GM13977 (cell line): Measurements from ENCODE around the gene TMPRSS12.
"Not testable (repeated sequence)": the region's sequence is repeated elsewhere in the genome, so short reads cannot be mapped to it uniquely, and the experiment has no call there.

Source experiments
- DNase-seq: peaks from one replicate; pipeline ENCODE4 v3.0.0; 2012; ENCODE audit warnings: low spot score
- CTCF ChIP-seq: IDR thresholded peaks from 2 replicates; pipeline ENCODE4 v1.5.1; 2012; ENCODE audit warnings: mild to moderate bottlenecking, control low read depth; ENCODE audit not compliant: insufficient read depth; ENCODE audit errors: extremely low read depth, missing control alignments
- in situ Hi-C: fragments of 300-500 bp; cut with MboI; formaldehyde crosslinking; loops from one replicate; pipeline ENCODE4 v1.12.0; 2022; ENCODE audit warnings: low sequenced_read_pairs, low pct_unique_long_range_greater_than_20kb, mixed read lengths, inconsistent platforms; ENCODE audit not compliant: unreplicated experiment

TMPRSS12 gene, protein sequence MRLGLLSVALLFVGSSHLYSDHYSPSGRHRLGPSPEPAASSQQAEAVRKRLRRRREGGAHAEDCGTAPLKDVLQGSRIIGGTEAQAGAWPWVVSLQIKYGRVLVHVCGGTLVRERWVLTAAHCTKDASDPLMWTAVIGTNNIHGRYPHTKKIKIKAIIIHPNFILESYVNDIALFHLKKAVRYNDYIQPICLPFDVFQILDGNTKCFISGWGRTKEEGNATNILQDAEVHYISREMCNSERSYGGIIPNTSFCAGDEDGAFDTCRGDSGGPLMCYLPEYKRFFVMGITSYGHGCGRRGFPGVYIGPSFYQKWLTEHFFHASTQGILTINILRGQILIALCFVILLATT

DNA sequence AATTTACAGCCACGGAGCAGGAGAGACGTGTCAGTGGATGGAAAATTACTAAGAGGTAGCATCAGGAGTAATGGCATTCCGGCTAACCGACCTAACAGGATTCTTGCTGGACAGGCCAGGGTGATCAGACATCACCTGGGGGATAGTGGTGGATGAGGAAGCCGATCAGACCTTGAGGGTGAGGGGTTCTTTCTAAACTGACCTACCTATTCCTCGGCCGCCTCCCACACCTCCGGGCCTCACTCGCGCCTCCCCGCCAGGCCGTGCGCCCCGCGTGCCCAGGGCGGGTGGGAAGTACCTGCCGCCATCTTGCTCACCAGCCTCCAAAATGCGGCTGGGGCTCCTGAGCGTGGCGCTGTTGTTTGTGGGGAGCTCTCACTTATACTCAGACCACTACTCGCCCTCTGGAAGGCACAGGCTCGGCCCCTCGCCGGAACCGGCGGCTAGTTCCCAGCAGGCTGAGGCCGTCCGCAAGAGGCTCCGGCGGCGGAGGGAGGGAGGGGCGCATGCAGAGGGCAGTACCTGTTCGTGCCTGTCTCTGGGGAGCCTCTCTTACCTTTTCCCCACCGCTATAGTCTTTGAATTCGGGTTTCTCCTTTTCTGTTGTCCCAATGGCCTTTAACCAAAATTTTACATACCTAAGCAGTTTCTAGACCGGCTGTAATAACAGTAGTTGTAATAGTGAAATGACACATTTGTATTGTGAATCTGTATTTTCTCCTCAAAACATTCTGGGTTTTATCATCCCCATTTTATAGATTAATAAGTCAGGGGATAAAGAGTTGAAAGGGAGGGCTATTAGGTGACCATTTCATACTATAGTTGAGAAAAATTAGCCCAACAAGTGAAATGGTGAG, at the start of gene TMPRSS12:
TSS of gene TMPRSS12 (plus strand) at position 290 of the 857 bp plus-strand sequence. CDS start at position 329, 39 bp downstream.
- TF ChIP-seq CTCF: no peak
- DNase-seq: no peak

DNA sequence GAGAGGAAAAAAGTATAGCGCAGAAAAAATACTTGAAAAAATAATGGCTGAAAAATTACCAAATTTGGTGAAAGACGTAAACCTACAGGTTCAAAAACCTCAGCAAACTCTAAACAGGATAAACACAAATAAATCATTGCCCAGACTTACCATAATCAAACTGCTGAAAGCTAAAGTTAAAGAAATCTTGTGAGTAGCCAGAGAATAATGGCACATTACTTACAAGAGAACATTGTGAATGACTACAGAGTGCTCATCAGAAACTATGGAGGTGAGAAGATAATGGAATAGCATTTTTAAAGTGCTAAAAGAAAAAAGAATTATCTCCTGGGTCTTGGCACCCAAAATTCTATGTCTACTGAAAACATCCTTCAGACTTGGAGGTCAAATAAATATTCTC, 42.8 kb upstream of the TMPRSS12 start:
- TF ChIP-seq CTCF: no peak
- DNase-seq: no peak
- in situ Hi-C loops: loop anchor here (25.0 kb wide), 1 partner anchor 537 kb away; the partner anchor contains the start of gene CELA1

More for the DNA sequence above, at the start of gene TMPRSS12:
- in situ Hi-C loops: no loop called here

DNA sequence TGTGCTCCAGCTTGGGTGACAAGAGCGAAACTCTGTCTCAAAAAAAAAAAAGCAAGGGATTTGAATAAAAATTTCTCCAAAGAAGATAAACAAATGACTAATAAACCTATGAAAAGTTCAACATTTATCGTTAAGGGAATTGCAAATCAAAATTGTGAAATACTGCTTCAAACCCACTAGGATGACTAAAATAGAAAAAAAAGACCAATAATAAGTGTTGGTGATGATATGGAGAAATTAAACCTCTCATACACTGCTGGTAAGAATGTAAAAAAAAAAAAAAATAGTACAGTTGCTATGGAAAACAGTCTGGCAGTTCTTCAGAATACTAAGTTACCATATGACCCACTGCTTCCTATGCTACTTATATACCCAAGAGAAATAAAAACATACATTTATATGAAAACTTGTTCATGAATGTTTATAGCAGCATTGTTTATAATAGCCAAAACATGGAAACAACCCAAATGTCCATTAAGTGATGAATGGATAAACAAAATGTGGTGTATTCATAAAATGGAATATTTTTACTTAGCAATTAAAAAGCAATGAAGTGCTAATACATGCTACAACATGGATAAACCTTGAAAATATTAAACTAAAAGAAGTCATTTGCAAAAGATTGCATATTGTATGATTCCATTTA, 39.4 kb upstream of the TMPRSS12 start:
- TF ChIP-seq CTCF: no peak
- in situ Hi-C loops: loop anchor here (25.0 kb wide), 1 partner anchor 534 kb away; the partner anchor contains the start of gene CELA1
- no peak for DNase-seq

- DNase-seq: no peak
- in situ Hi-C loops: loop anchor here (25.0 kb wide), 1 partner anchor 531 kb away; the partner anchor contains the start of gene CELA1
- TF ChIP-seq CTCF: no peak
Measured at GRCh38 chr12:50806176-50806575, 36.5 kb upstream of the TMPRSS12 start.

- in situ Hi-C loops: loop anchor here (25.0 kb wide), 1 partner anchor 528 kb away; the partner anchor contains the start of gene CELA1
- DNase-seq: not testable (repeated sequence)
Measured at GRCh38 chr12:50809131-50809530, 33.6 kb upstream of the TMPRSS12 start.

- DNase-seq: not testable (repeated sequence)
- in situ Hi-C loops: loop anchor here (25.0 kb wide), 1 partner anchor 522 kb away; the partner anchor contains the start of gene CELA1
Measured at GRCh38 chr12:50814921-50815320, 27.8 kb upstream of the TMPRSS12 start.

DNA sequence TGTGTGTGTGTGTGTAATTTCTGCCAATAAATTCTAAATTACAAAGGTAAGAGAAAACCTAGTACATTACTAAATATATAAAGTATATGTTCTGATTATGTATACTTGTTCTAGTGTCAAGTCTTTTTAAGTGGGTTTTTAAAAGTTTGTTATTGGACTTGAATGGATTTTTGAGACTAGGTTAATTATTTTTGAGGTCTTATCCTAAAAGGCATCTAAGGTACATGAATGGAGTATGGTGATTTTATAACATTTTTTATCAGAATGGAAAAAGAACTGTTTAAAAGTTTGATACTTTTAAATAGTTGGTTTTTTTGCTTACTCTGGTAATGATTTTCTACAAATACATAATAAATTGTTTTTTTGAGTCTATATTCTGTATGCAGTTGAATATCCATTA, 22.5 kb upstream of the TMPRSS12 start:
- in situ Hi-C loops: loop anchor here (10.0 to 25.0 kb wide), 2 partner anchors 165 to 517 kb away; partner anchors contain the start of gene CELA1

More for the DNA sequence above, 22.5 kb upstream of the TMPRSS12 start:
- TF ChIP-seq CTCF: no peak
- DNase-seq: no peak
